Hepatic stellate cell (primary cell): Measurements from ENCODE around the gene KRT15.
"Not testable (repeated sequence)": the region's sequence is repeated elsewhere in the genome, so short reads cannot be mapped to it uniquely, and the experiment has no call there.

Experiments used
- DNase-seq: peaks from one replicate; pipeline ENCODE4 v3.0.0; 2011; ENCODE audit warnings: low spot score

The KRT15 gene

DNA sequence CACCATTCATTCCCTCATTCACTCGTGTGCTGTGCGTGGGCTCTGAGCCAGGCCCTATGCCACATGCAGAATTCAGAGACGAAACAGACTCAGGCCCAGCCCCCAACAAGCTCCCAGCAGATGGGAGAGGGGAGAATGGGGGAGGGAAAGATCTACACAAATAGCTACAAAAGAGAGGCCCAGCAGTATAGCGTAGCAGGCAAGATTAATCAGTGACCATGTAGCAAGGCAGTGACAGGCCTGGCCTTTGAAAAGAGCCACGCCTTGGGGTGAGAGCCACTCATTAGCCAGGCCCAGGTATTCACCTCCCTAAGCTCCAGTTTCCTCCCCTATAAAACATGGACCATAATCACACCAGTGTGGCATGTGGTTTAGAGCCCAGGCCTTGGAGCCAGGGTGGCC, 25.8 kb upstream of the KRT15 start:
- no peak for DNase-seq

DNA sequence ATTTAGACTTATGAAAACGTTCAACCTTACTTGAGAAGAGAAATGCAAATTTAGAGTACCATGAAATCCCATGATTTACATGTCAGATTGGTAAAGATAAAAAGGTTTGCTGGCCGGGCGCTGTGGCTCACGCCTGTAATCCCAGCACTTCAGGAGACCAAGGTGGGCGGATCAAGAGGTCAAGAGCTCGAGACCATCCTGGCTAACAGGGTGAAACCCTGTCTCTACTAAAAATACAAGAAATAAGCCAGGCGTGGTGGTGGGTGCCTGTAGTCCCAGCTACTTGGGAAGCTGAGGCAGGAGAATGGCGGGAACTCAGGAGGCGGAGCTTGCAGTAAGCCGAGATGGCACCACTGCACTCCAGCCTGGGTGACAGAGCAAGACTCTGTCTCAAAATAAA, 24.1 kb upstream of the KRT15 start:
- DNase-seq, result not testable (repeated sequence)

DNA sequence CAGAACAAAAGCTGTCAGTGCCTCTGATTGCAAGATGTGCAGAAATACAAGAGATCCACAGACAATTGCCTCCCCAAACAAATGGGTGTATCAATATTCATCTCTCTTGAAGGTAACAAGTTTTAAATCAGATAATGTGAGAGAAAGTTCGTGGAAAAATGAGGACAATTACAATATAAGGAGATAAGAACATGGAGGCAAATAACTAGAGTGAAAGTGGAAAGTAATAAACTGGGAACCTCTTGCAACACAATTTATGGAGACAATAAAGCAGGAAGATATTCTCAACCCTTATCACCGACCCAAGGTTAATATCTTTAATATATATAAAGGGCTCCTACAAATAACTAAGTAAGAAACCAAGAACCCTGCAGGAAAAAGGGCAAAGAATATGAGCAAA, 23.7 kb upstream of the KRT15 start:
- DNase-seq, result no peak

DNA sequence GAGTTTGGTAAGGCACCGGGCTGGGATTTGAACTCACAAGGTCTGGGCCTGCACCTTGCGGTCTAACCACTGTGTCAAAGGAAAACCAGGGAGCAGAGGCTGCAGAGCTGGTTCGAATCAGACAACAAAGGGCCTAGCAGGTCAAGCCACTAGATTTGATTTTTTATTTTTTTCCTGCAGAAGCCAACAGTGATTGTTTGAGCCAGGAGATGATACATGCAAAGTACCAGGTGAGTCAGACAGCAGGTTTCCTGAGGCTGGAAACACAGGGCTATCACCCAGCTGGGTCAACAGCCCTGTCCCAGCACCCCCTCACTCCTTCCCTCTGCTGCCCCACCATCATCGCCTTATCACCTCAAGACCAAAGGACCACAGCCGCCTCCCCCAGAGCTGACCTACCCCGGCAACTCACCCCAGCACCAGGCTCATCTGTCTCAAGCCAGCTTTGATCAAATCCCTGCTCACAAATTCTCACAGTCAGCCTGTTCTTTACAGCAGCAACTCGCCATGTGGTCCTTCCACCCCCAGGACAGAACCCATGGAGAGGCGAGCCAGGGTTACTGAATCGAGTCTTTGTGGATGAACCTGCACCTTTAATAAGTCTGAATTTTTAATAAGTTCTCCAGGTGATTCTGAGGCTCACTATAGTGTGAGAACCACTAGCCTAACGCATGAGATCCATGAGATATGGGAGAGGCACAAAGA, 22.4 kb upstream of the KRT15 start:
- DNase-seq, result no peak

DNA sequence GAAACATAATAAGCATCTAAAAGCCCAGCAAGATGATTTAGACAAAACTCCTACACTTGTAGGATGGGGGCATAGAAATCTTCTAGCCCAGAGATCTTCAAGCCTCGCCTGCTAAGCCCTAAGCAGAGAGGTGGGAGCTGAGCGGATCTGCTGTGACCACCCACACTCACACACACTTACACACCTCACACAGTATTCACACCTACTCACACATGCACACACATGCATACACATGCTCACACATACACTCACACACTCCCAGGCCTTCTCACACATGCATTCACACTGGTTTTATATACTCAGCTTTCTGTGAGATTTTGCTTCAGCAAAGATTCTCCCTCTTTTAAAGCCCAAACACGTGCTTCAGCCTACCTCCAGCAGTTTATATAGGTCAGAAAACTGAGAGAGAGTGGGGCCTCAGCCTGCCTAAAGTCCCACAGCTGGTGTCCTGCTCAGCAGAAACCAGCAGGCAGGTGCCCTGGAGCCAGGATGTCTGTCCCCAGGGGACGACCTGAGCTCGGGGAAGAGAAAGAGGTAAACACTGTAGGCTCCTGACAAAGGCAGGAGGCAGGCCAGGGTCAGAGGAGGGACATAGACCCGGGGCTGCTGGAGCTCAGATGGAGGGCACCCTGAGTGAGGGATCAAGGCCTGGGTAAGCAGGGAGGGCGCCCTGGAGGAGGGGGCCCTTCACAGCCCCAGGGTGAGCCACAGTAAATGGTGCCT, 21.4 kb upstream of the KRT15 start:
- no peak for DNase-seq

DNA sequence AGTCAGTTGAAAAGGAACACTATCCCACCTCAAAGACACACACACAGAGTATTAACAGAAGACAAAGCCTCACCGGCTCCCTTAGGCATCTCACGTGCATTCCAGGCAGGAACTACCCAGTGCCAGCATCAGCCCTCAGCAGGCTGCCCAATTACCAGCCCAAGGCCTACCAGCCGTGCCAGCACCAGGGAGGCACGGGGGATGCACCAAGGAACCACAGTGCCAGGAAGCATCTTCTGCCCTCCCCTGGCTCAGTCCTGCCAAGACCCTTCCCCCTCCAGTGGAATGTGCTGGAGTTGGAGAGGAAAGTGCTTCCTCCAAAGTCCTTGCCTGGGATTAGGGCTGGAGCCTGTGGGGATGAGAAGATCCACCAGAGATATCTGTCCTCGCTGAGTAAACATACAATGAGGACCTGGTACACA, 20.4 kb upstream of the KRT15 start:
- DNase-seq, result no peak

DNA sequence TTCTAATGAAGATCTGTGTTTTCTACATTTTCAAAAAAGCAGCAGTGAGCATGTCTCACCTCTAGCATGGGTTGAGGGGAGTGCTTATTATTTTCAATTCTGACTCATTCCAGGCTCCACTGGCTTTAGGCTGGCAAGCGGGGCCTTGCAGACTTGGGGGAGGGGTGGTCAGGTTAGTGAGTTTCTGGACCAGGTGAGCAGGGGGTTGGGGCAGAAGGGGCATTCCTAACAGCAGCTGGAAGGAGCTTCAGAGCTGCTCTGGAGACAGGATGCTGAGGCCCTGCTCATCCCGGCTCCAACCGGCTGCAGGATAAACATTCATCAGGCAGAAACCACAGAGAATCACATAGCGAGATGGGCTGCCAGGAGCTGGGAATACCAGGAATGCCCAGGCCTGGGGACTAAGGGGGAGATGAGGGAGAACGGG, 19.9 kb upstream of the KRT15 start:
- peak; percentile 76 for DNase-seq

DNA sequence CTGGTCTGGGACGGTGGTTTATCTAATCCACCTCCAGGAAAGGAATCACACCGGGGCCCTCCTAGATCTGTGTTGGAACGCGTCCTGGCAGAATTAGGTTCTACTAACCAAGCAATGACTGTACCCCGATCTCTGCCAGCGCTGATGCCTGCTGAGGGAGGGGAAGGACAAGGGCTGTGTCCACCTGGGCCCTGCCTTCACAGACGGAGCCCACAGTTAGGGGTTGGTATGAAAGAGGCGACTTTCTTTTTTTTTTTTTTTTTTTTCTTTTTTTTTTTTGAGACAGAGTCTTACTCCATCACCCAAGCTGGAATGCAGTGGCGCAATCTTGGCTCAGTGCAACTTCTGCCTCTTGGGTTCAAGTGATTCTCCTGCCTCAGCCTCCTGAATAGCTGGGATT, 19.3 kb upstream of the KRT15 start:
- no peak for DNase-seq

DNA sequence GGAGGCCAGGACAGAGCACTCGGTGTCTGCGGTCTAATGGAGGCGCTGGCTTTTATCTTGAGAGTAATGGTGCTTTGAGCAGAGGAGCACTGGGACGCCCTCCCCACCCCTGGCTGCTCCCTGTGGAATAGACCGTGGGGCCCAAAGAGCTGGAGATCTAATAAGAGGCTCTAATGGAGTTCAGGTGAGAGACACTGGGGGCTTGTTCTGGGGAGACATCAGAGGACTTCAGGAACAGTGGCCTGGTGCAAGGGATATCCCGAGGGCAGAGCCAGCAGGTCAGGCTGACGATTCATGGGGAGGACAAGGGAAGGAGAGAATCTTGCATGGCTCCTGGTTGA, 18.9 kb upstream of the KRT15 start:
- DNase-seq, result no peak

DNA sequence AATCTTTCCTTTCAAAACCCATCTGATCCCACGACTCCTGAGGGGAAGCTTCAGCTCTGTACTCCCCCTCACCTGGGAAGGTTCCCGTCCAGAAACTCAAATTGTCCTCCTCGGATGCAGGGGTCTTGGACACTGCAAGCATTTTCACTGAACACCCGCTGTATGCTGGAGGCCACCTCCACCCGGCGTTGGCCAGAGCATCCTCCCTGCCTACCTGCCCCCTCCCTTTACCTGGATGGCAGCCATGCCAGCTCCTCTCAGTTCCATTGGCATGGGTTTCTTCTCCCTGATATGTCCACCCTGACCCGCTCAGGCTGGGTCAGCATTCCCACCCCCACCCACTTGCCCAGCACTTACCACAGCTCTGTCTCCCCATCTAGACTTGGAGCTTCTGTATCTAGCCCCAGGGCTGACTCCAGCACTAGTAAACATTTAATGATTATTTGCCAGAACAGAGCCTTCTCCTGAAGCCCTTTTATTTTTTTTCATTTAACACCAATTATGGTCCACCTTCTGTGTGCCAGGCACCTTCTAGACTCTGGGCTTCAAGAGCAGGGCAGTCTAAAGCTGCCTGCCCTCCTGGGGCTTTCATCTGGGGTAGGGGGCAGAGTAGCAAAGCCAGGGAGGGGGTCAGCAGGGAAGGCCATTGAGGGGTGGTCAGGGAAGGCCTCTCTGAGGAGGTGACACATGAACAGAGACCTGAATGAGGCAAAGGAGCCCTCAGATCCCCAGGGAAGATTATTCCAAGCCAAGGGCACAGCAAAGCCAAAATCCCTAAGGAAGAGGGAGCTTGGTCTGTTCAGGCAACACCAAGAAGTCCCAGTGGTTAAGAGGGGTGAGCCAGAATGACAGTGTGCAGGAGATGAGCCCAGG, 18.3 kb upstream of the KRT15 start:
- no peak for DNase-seq

DNA sequence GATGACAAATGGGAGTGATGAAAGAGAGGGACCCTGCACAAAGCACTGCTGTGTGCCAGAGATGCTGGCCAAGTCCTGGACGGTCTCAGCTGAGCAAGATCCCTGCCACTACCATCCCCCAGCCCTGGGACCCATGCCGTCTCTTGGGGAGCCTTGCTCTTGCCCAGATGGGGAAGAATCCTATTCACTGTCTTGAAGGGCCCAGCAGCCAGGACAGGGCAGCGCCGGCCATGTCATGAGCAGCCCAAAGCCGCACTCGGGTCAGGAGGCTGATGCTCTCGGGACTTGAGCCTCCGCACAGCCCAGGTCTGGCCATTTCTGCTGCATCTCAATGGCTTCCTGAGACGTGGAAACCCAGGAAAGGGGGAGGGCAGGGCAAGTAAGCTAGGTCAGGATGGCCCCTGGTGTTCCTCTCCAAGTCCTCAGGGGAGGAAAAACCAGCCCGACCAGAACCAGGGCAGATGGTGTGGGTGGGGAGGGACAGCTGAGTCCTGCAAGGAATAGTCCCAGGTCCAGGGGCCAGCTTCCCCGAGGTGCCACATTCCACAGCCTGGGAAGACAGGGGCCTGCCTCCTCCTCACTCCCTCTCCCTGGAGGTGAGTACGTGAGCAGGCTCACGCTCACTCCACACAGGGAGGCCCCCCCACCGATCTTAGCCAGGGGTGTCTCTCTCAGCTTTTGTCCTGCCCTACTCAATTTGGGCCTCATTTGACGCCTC, 17.2 kb upstream of the KRT15 start:
- no peak for DNase-seq

DNA sequence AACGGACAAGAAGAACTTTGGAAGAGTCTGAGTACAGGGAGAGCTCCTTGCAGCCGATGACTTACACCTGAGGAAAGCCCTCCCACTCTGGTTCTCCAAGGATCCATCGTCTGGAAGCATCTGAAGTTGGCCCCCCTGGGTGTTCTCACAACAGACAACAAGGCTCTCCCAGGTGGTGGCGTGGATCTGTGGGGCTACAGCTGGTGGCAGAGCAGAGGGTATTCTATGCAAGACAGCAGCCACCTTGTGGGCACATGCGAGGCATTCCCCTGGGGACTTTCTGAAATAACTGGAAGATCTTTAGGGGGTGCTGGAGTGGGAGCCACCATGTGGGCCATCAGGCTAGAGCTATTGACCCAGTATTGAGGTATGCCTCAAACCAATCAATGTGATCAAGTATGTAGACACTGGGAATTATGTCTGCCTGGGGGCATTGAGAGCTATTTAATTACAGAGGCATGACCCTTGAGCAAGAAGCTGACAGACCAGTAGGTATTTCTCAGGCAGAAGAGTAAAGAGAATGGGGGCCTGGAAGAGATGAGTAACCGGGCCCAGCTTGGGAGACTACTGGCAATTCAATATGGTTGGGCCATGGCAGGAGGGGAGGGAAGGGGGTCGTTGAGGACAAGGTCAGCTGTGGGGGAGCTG, 16.3 kb upstream of the KRT15 start:
- no peak for DNase-seq

DNA sequence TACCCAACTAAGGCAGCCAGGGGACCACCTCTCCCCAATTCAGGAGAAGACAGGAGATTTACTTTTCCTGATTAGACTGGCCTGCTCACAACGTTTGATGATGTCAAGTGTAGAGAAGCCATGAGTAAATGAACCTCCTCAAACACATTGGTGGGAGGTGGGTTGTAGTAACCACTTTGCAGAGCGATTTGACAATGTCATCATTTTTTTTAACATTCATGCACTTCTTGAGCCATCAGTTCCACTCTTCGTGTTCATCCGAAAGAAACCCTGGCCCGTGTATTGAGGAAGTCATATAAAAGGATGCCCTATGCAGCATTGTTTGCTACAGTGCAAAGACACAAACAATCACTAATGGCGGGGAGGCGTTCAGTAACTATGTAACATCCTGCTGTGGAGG, 14.9 kb upstream of the KRT15 start:
- DNase-seq, result no peak

DNA sequence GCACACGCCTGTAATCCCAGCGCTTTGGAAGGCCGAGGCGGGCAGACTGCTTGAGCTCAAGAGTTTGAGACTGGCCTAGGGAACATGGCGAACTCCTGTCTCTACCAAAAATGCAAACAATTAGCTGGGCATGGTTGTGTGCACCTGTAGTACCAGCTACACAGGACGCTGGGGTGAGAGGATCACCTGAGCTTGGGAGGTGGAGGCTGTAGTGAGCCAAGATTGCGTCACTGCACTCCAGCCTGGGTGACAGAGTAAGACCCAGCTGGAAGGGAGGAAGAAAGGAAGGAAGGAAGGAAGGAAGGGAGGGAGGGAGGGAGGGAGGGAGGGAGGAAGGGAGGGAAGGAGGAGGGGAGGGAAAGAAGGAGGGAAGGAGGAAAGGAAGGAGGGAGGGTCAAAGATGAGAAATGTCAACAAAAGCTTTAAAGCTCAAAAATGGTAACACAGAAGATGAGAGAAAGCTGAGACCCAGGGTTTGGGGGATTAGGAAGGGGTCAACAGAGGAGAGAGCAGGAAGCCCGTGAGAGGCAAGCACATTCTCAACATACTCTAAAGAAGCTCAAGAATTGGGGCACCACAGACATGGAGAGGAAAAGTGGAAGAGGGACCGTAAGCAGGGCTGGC, 14.4 kb upstream of the KRT15 start:
- DNase-seq, result no peak

DNA sequence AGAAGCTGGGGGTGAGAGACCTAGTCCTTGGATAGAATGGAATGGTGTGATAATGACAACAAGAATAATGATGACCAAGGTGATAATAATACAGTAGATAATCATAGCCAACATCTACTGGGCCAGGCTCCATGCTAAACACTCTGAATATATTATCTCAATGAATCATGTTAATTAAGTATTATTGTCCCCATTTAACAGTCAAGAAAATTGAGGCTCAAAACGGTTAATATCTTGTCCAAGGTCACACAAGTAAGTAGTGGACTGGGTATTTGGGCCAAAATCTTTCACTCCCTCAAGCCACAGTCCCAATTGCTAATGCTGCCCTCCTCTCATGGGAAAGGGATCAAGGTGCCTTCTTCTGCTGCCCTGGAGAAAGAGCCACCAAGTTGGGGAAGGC, 13.3 kb upstream of the KRT15 start:
- DNase-seq, result no peak

DNA sequence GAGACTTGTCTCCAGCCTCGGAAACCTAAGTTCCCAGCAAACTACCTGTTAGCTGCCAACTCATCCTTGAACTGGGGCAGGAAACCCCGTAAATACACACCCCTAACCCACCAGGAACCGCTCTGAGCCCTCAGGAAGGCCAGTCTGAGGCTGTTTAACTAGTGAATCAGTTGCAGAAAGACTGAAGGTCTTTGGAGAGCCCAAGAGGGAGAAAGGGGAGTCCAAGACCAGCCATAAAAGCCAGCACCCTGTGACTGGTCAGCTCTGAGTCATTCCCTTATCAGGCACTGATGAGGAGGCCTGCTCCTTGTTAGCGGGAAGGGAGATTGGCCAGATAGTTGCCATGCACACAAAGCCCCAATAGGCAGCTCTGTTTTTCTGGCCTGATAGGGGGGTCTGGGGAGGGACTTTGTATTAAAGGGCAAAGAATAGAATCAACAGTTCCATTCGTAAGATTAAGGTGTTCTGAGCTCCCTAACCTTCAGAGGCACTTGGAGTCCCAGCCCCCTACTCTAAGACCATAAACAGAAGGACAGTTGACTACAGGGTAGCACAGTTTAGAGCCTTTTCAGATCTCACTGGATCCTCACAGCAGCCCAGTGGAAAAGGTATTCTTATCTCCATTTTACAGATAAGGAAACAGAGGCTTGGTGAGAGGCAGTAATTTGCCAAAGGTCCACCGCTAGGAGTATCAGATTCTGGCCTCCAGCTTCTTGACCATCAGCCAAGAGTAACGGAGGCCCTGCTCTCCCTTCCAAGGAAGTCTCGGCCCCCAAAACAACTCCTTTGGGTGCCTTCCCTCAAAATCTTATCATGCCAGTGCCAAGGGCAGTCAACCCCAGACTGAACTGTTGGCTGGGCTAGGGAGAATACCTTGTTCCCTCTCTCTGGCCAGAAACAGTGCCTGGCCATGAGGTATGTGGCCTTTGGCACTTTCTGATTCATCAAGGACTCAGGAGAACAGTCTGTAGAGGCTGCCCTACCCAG, 11.7 kb upstream of the KRT15 start:
- peak; percentile 92 for DNase-seq

DNA sequence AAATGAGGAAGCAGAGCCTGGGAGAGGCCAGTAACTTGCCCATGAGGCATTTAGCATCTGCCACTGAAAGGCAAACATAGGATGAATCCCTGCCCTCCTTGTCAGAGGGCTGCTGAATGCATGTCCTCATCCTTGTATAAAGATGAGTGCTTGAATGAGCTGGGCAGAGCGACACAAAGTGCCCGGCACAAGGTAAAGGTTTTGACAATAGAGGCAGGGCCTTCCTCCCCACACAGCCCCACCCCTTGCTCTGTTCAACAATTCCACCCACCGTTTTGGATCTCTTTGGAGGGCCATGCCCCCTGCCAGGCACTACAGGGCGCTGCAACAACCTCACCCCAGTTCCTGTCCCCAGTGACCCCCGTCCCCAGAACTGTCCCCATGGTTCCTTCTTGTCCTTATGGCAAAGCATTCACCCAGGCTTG, 10.8 kb upstream of the KRT15 start:
- no peak for DNase-seq

DNA sequence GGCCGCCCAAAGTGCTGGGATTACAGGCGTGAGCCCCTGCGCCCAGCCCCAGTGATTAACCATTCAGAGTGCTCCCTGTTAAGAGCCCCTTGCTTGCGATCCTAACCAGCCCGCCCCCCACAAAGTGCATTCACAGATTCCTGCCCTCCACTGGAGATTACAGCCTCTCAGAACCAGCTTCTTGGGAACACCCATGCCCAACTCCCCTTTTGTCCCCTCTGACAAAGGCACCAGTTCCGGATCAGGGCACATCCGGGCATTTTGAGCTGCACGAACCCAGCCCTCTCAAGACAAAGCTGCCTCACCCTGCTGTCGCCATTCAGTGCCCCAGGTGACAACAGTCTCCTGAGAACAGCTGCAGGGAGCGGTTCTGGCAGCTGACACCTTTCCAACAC, 10.3 kb upstream of the KRT15 start:
- DNase-seq, result no peak

DNA sequence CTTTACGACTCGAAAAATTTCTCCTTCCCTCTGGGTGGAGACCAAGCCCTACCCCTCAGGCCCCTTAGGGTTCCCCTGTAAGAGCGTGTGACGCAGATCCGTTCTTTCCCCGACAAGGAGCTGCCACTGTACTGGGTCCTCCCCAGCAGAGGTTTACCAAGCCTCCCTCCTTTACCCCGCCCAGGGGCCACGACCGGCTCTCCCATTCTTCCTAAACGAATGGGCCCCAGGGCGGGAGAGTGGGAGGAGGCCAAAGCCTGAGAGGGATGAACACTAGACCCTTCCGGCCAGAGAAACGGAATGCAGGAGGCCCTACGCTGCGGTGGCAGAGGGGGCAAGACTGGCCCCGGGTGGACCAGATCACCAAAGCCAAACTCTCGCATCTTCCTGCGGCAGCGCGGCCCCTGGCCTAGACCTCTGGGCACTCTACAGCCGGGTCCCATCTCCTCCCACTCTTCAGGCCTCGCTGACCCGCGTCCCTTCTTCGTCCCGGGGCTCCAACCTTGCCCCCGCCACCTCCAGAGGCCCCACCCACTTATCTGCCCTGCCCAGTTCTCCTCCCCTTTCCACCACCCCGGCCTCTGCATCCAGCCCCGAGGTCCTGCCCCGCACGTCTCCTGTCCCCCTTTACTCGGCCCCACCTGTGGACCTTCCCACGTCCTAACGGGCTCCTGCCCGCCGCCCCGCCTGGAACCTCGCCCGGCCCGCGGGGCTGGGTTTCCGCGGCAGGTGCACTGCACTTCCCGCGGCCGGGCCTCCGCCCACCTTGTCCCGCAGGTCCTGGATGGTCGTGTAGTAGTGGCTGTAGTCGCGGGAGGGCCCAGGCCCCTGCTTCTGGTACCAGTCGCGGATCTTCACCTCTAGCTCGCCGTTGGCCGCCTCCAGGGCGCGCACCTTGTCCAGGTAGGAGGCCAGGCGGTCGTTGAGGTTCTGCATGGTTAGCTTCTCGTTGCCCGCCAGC, 8.7 kb upstream of the KRT15 start:
- no peak for DNase-seq
